Medulla oblongata (tissue), 1 donor: ENCODE measurements around the gene SDK1.
"Not testable (repeated sequence)": the region's sequence is repeated elsewhere in the genome, so short reads cannot be mapped to it uniquely, and the experiment has no call there.

Source experiments
- DNase-seq: peaks from one replicate; pipeline ENCODE4 v3.0.0-alpha.2; 2015; ENCODE audit errors: extremely low spot score

The SDK1 gene

GRCh38 chr7:4240042-4240441 lies 939.0 kb downstream of the SDK1 start:
- DNase-seq = no peak

GRCh38 chr7:4240520-4241303 lies 939.7 kb downstream of the SDK1 start:
- no peak for DNase-seq

GRCh38 chr7:4241304-4241612 lies 940.2 kb downstream of the SDK1 start:
- DNase-seq = no peak

GRCh38 chr7:4241791-4242190 lies 940.7 kb downstream of the SDK1 start:
- DNase-seq = no peak

- DNase-seq = no peak
These were observed 941.7 kb downstream of the SDK1 start for GRCh38 chr7:4242706-4243105.

GRCh38 chr7:4244041-4244440 lies 943.0 kb downstream of the SDK1 start:
- no peak for DNase-seq

GRCh38 chr7:4244635-4245034 lies 943.6 kb downstream of the SDK1 start:
- no peak for DNase-seq

GRCh38 chr7:4245135-4245865 lies 944.2 kb downstream of the SDK1 start:
- DNase-seq = no peak

GRCh38 chr7:4245866-4246470 lies 944.9 kb downstream of the SDK1 start:
- no peak for DNase-seq

- DNase-seq = no peak
These were observed 945.5 kb downstream of the SDK1 start for GRCh38 chr7:4246536-4246935.

GRCh38 chr7:4247106-4247876 lies 946.2 kb downstream of the SDK1 start:
- no peak for DNase-seq

- no peak for DNase-seq
These were observed 947.2 kb downstream of the SDK1 start for GRCh38 chr7:4248295-4248694.

- DNase-seq = no peak
These were observed 948.2 kb downstream of the SDK1 start for GRCh38 chr7:4249241-4249640.

GRCh38 chr7:4255336-4255735 lies 954.3 kb downstream of the SDK1 start:
- no peak for DNase-seq

- peak; percentile 24 for DNase-seq
These were observed 955.2 kb downstream of the SDK1 start for GRCh38 chr7:4256286-4256685.

- DNase-seq = peak; percentile 50
These were observed 956.4 kb downstream of the SDK1 start for GRCh38 chr7:4257146-4258111.

GRCh38 chr7:4260116-4260515 lies 959.1 kb downstream of the SDK1 start:
- DNase-seq = not testable (repeated sequence)

- no peak for DNase-seq
These were observed 960.0 kb downstream of the SDK1 start for GRCh38 chr7:4260867-4261600.

GRCh38 chr7:4261601-4261960 lies 960.5 kb downstream of the SDK1 start:
- no peak for DNase-seq

- not testable (repeated sequence) for DNase-seq
These were observed 963.2 kb downstream of the SDK1 start for GRCh38 chr7:4264206-4264605.
